Mucosa of stomach (tissue), 1 donor: ENCODE data around the gene SLC39A2.
"Not testable (repeated sequence)": the region's sequence is repeated elsewhere in the genome, so short reads cannot be mapped to it uniquely, and the experiment has no call there.

Experiments
- H3K27me3 ChIP-seq: one replicate; pipeline ENCODE4 v1.7.0; 2013; ENCODE audit warnings: mild to moderate bottlenecking, low read length; ENCODE audit not compliant: control insufficient read depth, insufficient read depth
- H3K36me3 ChIP-seq: one replicate; pipeline ENCODE4 v1.7.0; 2013; ENCODE audit warnings: low read length; ENCODE audit not compliant: control insufficient read depth, insufficient read depth
- H3K4me1 ChIP-seq: one replicate; pipeline ENCODE4 v1.7.0; 2013; ENCODE audit warnings: mild to moderate bottlenecking, low read length; ENCODE audit not compliant: control insufficient read depth, insufficient read depth
- H3K4me3 ChIP-seq: one replicate; pipeline ENCODE4 v1.7.0; 2013; ENCODE audit warnings: low read length
- H3K9ac ChIP-seq: one replicate; pipeline ENCODE4 v1.7.0; 2013; ENCODE audit warnings: mild to moderate bottlenecking, low read length, moderate library complexity
- H3K9me3 ChIP-seq: one replicate; pipeline ENCODE4 v1.7.0; 2013; ENCODE audit warnings: mild to moderate bottlenecking, low read length, moderate library complexity; ENCODE audit not compliant: control insufficient read depth
- donor health status: Pancreatic carcinoma.

SLC39A2 gene

GRCh38 chr14:20998674-20999366 is at the start of gene SLC39A2:
SLC39A2 (plus strand) TSS chr14:20999293; CDS start chr14:20999447, 154 bp downstream.
- no peak within 1 kb of the TSS for H3K9ac ChIP-seq
- H3K27me3 ChIP-seq, result no peaks in the 10 kb centered on the region
- H3K4me3 ChIP-seq, result no peak within 1 kb of the TSS
- no peaks in the 10 kb centered on the region for H3K4me1 ChIP-seq
- H3K9me3 ChIP-seq, result no peaks in the 10 kb centered on the region
- H3K36me3 ChIP-seq, result peaks cover 12% of the 10 kb centered on the region

GRCh38 chr14:20954736-20955537 is 44.2 kb upstream of the SLC39A2 start, which contains the start of gene RNASE2:
RNASE2 (plus strand) TSS chr14:20955487; CDS start chr14:20955772, 285 bp downstream.
- not testable (repeated sequence) for H3K36me3 ChIP-seq, H3K9ac ChIP-seq, H3K4me3 ChIP-seq, H3K27me3 ChIP-seq, H3K9me3 ChIP-seq, H3K4me1 ChIP-seq

GRCh38 chr14:20955538-20955873 is 43.6 kb upstream of the SLC39A2 start:
- not testable (repeated sequence) for H3K4me1 ChIP-seq, H3K36me3 ChIP-seq, H3K27me3 ChIP-seq, H3K4me3 ChIP-seq, H3K9ac ChIP-seq, H3K9me3 ChIP-seq

- H3K27me3 ChIP-seq, result no peaks in the 10 kb centered on the region
- no peaks in the 10 kb centered on the region for H3K9me3 ChIP-seq
- no peak overlapping the region for H3K9ac ChIP-seq
- no peaks in the 10 kb centered on the region for H3K4me1 ChIP-seq
- H3K36me3 ChIP-seq, result no peaks in the 10 kb centered on the region
- H3K4me3 ChIP-seq, result no peak overlapping the region
These were observed 42.6 kb upstream of the SLC39A2 start for GRCh38 chr14:20956376-20956976.

GRCh38 chr14:20958946-20959345 is 40.1 kb upstream of the SLC39A2 start:
- not testable (repeated sequence) for H3K4me3 ChIP-seq, H3K4me1 ChIP-seq, H3K27me3 ChIP-seq, H3K36me3 ChIP-seq, H3K9me3 ChIP-seq, H3K9ac ChIP-seq

- Histone ChIP-seq H3K9me3 (no peaks in the 10 kb centered on the region), H3K4me3 (no peak overlapping the region), H3K9ac (no peak overlapping the region), H3K4me1 (peaks cover 8% of the 10 kb centered on the region), H3K36me3 (no peaks in the 10 kb centered on the region), H3K27me3 (peaks cover 8% of the 10 kb centered on the region)
These were observed 29.8 kb upstream of the SLC39A2 start for GRCh38 chr14:20969336-20969735.

GRCh38 chr14:20970647-20970982 is 28.5 kb upstream of the SLC39A2 start:
- peaks cover 12% of the 10 kb centered on the region for H3K4me1 ChIP-seq
- peak overlapping the region; percentile 57 for H3K4me3 ChIP-seq
- H3K9me3 ChIP-seq, result no peaks in the 10 kb centered on the region
- peaks cover 8% of the 10 kb centered on the region for H3K27me3 ChIP-seq
- H3K36me3 ChIP-seq, result no peaks in the 10 kb centered on the region
- H3K9ac ChIP-seq, result peak overlapping the region; percentile 54

- H3K27me3 ChIP-seq, result peaks cover 6% of the 10 kb centered on the region
- no peaks in the 10 kb centered on the region for H3K36me3 ChIP-seq
- H3K4me1 ChIP-seq, result peaks cover 12% of the 10 kb centered on the region
- peak overlapping the region; percentile 54 for H3K9ac ChIP-seq
- H3K4me3 ChIP-seq, result peak overlapping the region; percentile 57
- no peaks in the 10 kb centered on the region for H3K9me3 ChIP-seq
These were observed 27.9 kb upstream of the SLC39A2 start for GRCh38 chr14:20970983-20971704.

GRCh38 chr14:20971705-20972021 is 27.4 kb upstream of the SLC39A2 start:
- Histone ChIP-seq H3K9ac (peak overlapping the region; percentile 54), H3K36me3 (no peaks in the 10 kb centered on the region), H3K4me3 (no peak overlapping the region), H3K9me3 (no peaks in the 10 kb centered on the region), H3K27me3 (peaks cover 4% of the 10 kb centered on the region), H3K4me1 (peaks cover 12% of the 10 kb centered on the region)

- Histone ChIP-seq H3K9ac (no peak overlapping the region), H3K36me3 (no peaks in the 10 kb centered on the region), H3K27me3 (peaks cover 2% of the 10 kb centered on the region), H3K4me3 (no peak overlapping the region), H3K4me1 (peaks cover 12% of the 10 kb centered on the region), H3K9me3 (no peaks in the 10 kb centered on the region)
These were observed 25.6 kb upstream of the SLC39A2 start for GRCh38 chr14:20973501-20973900.

- H3K4me1 ChIP-seq, result peaks cover 7% of the 10 kb centered on the region
- no peak overlapping the region for H3K4me3 ChIP-seq
- H3K9me3 ChIP-seq, result no peaks in the 10 kb centered on the region
- no peak overlapping the region for H3K9ac ChIP-seq
- no peaks in the 10 kb centered on the region for H3K27me3 ChIP-seq
- H3K36me3 ChIP-seq, result no peaks in the 10 kb centered on the region
These were observed 22.8 kb upstream of the SLC39A2 start for GRCh38 chr14:20976291-20976690.

GRCh38 chr14:20978687-20979086 is 20.4 kb upstream of the SLC39A2 start:
- H3K4me1 ChIP-seq, result peaks cover 7% of the 10 kb centered on the region
- H3K27me3 ChIP-seq, result no peaks in the 10 kb centered on the region
- H3K36me3 ChIP-seq, result no peaks in the 10 kb centered on the region

More at GRCh38 chr14:20978687-20979086, 20.4 kb upstream of the SLC39A2 start:
- no peaks in the 10 kb centered on the region for H3K9me3 ChIP-seq
- no peak overlapping the region for H3K9ac ChIP-seq
- H3K4me3 ChIP-seq, result no peak overlapping the region
